NOMO-1 treated with dmso at 0.1 percent for 144 hours (cell line): Measurements from ENCODE around the gene LUM.
A peak's percentile ranks its signal among the peaks of the same experiment; 100 is the strongest.
"Not testable (repeated sequence)": the region's sequence is repeated elsewhere in the genome, so short reads cannot be mapped to it uniquely, and the experiment has no call there.

Source experiments
- DNase-seq: peaks from one replicate; lab custom pipeline; 2025; ENCODE audit not compliant: unreplicated experiment; lab: John Stamatoyannopoulos, UW

Gene LUM

DNA sequence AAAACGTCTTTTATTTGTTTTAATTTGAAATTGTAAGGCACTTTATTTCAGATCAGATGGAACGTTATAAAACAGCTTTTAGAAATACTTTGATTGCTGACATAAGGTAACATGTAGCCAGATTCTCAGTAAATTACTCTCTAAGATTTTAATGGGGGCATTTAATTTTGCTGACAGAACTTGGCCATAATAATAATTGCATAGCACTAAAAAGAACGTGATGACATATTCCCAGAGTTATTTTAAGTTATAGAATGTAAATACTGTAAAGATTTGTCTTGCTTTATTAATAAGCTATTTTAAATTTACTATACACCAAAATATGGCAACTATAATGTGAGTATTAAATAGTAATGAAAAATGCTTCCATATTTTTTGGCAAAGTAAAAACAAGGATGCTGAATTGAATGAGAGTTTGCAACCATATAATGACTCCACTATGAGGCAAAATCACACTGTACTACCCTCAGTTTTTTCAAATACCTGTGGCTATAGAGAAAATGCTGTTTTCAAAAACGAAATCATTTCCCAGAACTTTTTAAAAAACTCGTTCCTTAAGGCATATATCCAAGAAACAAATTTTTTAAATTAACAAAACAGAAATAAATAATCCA is 876 bp downstream of the LUM start:
- DNase-seq, result no peak

DNA sequence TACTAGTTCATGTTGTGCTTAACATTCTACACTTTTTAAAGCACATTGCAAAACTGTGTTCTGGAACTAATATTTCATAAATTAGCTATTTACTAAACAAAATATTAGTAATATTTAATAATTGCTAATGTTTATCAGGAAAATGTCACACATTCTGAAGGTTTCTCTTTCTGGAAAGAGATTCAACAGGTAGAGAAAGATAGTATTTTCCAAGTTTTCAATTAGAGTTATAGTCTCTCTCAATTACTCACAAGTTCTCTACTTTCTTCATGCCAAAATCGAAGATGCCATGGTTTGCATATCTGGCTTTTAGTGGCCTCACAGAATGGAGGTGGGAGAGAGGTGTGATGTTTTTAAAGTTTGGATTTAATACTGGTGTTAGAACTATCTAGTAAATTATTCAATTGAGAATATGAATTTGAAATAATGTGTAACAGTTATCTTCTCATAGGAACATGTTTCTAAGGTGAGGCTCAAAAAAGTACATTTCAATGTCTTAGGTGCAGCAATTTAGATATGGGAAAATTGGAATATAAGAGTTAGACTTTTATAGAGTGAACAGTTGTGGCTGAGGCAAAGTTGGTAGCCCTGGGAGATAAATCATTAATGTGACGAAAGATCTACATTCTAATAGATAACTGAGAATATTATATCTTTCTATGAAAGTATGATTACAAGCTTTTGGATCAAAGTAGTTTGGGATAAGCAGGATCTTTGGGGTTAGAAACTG is 1.5 kb downstream of the LUM start:
- DNase-seq, result no peak

DNA sequence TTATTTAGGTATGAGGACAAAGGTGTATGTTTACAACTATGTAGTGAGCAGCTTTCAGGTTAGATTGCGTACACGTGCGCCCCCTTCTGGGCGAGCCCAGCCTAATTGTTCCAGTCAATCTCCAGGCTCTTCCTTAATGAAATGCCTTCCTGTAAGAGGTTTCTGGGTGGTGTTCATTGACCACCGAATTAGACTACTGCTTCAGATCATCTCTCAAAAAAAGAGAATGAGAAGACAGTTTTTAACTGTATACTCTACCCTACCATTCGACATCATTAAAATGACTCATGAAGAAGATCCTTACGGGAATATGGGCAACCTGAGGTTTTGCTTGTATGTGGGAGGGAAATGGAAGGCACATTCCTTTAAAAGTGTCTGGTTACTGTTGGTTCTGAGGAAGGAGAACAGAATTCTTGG is 2.1 kb downstream of the LUM start:
- DNase-seq, result peak; percentile 16

DNA sequence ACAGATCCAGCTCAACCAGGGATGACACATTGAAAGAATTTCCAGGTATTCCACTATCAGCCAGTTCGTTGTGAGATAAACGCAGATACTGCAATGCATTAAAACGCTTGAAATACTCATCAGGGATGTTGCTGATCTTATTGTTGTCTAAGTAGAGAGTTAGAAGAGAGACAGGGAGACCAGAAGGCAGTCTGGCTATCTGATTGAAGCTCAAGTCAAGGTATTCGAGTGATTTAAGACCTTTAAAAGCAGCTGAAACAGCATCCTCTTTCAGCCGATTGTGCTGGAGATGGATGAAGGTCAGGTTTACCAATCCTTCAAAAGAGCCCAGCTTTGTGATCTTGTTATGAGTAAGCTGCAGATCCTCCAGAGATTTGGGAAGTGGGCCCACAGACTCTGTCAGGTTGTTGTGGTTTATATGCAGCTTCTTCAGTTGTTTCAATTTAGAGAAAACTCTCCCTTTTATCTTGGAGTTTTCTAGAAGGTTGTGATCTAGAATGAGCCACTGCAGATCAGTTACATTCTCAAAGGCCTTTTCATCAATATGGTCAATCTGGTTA is 3.0 kb downstream of the LUM start:
- no peak for DNase-seq

DNA sequence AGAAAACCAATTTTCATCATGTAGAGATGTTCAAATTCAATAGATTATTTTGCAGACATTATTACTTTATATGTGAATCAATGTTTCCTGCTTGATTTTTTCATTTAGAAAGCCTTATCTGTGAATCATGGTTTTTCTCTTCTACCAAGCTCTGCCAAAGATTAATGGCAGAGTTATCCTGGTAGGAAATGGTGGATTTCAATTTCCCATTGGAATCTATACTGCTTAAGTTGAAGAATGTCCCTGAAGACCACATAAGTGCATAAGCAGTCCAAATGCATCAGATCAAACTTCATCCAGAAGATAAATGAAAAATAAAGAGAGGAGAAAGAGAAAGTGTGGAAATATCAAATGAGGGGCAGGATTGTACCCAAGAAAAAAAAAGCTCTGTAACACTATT is 5.0 kb downstream of the LUM start:
- DNase-seq, result no peak

DNA sequence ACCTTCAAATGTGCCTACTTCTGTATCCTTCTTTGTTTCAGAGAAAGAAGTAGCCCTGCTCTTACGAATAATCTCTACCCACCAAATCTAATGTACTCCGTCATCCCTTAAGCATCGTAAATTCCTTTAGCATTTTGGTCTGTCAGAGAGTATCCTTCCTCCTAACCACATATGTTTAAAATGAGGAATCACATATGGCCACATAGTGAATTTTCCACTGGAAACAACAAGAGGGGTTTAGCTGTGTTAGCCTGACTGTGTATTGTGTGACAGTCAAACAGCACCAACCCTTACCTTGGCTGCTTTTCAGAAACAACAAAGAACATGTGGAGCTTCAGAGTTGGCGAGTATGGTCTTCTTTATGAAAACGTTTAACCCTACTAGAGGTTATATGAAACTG is 5.5 kb downstream of the LUM start:
- DNase-seq, result no peak

DNA sequence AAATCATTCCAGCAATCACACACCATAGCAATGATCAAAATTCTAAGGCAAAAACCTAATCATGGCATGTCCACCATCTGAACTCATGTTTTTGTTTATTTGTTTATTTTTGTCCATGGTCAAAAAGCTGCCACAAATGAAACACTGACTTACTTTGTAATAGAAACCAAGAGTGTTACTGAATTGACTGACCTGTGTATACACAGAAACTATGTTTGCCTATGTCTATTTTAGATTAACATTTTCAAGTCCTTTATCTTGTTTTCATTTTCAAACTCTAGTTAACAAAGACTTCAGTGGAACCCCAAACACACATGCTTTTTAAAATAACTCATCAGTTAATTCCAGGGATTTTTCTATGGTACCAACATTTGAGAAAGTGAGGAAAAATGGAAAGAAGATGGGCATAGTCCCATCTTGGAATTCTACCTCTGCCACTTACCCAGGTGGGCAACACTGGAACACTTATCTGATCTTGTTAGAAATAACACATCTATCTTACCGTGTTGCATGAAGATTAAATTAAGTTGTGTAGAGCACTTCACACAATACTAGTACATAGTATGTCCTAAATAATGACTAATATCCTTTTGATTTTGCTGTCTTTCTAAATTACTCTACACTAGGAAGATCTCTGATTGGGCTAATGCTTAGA is 6.4 kb downstream of the LUM start:
- DNase-seq, result no peak

DNA sequence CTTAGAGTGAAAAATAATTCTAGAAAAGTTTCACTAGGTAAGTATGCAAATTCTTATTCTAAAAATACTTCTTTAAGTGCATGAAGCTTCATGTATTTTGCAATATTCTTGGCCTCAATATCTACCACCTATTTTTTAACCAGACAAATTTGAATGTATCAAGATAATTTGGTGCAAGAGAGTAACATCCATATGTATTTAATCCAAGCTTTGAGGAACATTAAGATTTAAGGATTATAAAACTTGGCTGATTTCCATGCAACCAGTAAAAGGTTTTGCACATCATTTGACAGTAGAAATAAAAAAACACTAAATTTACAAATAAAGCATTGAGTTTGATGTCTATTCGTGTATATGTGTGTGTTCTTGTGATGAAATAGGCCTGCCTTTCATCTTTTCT is 7.7 kb downstream of the LUM start:
- DNase-seq, result no peak

DNA sequence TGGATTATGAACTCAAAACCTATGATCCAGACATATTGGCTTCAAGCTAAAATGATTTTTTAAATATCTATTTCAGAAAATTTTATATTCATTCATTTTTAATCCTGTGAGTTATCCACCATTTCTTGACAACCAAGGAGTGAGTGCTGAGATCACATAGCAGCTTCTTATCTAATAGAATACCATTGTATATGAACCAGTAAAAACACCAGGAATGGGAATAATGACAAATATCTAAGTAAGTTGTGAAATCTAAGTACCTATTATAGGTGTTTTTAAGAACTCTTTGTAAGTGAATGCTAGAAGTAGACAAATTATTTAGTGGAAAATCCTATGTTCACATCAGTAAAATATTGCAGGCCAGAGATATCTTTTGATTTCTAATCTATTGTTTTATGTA is 8.2 kb downstream of the LUM start:
- no peak for DNase-seq

DNA sequence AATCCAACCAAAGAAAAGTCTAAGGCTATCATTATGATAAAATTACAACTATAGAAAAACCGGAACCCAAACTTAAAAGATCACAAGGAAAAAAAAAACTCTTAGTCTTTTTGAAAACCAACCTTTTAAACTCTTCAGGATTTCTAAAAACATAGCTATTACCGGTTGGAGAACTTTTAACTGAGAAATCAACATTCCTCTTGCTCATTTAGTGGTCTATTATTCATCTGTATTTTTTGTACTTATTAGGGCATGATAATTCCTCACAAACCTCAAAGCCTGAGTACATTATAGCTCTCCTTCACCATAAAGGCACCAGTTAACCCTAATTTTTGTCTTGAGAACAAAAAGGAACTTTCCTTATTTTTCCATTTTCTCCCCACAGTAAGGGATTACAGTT is 10.4 kb downstream of the LUM start:
- no peak for DNase-seq

DNA sequence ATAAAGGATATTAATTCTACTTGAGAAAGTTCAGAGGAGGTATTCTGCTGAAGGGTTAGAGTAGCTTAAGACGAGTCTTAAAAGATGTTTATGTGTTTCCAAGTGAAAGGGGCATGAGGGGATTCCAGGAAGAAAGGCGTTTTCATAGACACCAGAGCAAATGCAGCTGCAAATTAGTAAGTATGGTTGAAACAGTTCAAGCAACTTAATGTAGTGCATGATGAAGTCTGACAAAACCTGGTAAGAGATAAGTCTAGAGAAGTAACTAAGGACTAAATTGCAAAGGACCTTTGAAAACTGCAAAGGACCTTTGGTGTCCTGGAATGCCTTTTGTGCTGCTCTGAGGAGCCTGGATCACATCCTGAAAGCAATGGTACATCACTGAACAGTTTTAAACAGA is 11.5 kb downstream of the LUM start:
- DNase-seq, result no peak

DNA sequence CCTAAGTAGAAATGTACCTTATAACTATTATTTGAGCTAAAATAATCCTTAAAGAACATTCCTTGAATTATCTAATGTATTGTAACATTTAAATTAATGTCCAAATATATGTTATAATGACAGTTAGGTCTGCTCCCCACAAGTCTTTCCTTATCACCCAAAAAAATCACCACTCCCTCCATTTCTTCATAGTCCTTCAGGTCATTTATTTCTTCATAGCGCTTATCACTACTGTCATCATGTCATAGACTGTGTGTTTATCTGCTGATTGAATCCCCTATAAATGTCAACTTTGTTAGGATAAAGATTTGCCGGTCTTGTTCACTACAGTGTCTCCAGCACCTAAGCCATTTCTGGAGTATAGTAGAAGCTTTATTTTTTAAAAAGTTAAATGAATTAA is 12.0 kb downstream of the LUM start:
- no peak for DNase-seq

DNA sequence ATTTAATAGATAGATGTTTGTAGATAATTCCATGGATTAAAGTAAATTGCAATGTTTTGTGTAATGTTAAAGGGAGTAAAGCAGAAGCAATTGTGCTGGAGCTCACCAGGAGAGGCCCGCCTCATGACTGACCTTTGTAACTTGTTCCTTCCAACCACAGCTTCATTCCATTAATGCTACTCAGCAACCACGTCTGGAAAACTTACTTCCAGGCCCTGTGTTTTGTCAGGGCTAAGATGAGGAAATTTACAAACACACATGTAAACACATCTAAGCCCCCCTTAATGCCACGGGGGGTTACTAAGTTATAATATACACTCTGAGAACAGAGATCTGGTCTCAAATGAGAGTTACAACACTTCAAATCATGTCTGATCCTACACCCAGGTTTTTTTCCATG is 12.4 kb downstream of the LUM start:
- no peak for DNase-seq

DNA sequence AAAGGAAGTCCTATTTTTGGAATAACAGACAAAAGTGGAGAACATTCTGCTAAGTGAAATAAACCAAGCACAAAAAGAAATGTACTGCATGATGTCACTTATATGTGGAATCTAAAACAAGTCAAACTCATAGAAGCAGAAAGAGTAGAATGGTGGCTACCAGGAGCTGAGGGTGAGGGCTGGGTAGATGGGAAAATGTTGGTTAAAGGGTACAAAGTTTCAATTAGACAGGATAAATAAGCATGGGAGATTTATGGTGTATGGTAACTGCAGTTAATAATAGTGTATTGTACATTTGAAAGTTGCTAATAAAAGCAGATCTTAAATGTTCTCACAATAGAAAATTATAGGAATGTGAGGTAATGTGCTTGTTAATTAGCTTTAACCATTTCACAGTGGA is 12.8 kb downstream of the LUM start:
- DNase-seq, result no peak

DNA sequence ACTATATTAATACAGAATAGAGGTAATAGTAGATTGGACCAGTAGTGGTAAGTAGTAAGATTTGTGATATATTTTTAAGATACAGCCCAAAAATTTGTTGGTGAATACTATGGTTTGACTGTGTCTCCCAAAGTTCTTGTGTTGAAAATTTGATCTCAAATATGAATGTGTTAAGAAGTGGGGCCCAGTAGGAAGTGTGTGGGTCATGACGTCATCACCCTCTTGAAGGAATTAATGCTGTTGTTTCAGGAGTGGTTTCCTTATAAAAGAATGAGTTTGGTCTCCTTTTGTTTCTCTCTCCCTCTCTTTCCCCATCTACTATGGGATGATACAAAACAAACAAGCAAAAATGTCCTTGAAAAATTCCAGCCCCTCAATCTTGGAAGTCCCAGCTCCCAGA is 16.3 kb downstream of the LUM start:
- DNase-seq, result no peak

DNA sequence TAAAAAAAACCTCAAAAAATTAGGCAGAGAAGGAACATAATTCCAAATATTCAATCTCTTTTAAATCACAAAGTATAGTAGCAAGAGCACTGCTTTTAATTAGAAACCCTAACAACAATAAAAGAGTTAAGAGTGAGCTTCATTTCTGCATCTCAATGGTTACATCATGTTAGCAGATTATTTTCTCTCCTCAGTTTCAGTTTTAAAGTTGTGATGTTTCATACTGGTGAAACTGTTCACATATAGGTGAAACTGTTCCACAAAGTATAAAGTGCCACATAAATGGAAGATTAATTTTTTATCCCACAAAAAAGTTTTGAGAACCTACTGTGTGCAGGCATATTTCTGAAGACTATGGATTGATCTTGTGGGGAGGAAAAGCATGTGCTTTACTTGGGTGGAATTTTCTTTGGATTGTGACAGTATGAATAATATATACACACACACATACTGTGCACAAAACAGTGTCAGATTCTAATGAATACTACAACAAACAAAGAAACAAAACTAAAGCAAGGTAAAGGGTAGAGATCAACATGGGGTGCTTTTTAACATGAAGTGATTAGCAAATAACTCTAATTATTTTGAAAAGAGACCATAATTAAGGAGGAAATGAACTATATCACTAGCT is 17.1 kb downstream of the LUM start:
- no peak for DNase-seq

DNA sequence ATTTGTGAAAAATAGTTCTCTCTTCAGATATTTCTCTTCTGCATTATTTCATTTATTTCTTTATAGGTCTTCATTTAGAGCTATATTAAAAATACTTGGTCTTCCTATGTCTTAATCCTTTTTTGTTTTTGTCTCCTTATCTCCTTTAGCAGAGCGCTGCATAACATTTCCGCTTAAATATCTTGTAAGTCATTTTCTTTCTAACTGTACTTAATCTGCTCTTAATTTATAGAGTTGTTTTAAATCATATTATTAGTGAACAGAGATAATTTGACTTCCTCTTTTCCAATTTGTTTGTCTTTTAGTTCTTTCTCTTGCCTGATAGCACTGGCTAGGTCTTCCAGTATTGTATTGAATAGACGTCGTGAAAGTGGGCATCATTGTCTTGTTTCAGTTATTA is 18.0 kb downstream of the LUM start:
- no peak for DNase-seq

DNA sequence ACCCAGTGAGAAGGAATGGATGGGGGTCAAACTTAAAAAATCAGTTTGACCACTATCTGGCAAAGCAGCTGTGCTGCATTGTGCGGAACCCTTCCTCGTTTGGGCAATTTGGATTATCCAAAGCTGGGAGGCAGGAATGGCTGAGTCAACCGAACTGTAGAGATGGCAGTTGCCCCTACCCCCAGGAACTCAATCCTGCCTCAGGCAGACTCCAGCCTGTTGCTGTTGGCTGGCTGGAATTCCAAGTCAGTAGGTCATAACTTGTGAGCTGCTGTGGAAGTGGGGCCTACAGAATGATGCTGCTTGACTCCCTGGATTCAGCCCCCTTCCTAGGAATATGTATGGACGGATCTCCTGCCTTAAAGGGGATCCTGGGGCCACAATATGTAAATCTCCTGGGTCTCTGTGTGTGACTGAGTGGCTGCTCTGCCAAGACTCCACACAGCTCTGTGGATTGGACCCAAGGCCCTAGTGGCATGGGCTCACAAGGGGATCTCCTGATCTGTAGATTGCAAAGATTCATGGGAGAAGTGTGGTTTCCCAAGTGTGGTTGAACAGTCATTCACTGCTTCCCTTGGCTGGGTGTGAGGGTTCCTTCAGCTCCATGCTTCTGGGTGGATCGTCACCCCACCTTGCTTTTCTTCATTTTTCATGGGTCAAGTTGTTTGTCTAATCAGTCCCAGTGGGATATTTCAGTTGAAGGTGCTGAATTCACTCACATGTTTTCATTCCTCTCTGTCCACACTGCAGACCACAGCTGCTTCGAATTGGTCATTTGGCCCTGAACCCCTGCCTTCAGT is 19.2 kb downstream of the LUM start:
- DNase-seq, result no peak

DNA sequence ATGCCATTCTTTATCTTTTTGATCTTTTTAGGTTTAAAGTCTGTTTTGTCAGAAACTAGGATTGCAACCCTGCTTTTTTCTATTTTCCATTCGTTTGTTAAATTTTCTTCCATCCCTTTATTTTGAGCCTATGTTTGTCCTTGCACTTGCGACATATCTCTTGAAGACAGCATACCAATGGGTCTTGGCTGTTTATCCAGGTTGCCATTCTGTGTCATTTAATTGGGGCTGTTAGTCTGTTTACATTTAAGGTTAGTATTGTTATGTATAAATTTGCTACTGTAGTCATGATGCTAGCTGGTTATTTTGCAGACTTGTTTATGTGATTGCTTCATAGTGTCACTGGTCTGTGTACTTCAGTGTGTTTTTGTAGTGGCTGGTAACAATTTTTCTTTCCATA is 21.3 kb downstream of the LUM start:
- not testable (repeated sequence) for DNase-seq

DNA sequence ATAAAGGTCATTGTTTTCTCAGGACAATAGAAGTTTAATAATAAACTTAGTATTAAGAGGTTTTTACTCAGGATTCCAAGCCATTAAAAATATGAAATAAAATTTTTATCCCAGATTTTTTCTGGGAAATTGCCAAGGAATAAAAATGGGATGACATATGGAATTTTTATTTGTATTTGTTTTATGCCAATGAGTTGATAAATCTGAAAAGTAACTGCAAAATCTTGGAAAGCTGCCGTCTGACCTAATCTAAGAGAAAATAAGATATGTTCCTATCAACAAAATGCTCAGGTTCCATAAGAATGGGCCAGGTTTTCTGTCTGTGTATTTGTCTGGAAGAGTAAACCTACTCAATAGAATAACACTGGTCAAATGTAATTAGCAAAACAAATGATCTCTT is 31.3 kb downstream of the LUM start:
- no peak for DNase-seq

DNA sequence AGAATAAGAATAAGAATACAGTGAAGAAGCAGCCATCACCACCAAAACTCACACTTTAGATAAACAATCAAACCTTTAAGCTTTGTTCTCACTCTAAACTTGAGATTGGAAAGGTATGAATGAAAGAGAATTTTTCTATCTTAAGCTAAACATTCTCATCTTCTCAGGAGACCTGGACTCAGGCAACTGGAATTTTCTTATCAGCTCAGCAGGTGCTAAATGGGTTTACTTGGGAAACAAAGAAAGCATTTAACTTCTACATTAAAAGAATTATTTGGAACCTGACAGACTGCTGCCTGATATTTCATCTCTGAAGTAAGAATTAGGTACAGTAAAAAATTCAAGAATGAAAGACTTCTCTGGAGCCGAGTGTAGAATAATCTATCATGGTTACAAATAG is 32.8 kb downstream of the LUM start:
- DNase-seq, result no peak
